GM20000 (cell line): Measurements from ENCODE around the gene LIF.

ENCODE experiments used
- DNase-seq: peaks from one replicate; pipeline ENCODE4 v3.0.0; 2012; ENCODE audit warnings: low spot score
- TF ChIP-seq, protein P1 (sequence below): IDR thresholded peaks from 2 replicates; pipeline ENCODE4 v1.5.1; 2012; ENCODE audit warnings: mild to moderate bottlenecking, control low read depth; ENCODE audit errors: extremely low read depth, missing control alignments

Gene LIF

DNA sequence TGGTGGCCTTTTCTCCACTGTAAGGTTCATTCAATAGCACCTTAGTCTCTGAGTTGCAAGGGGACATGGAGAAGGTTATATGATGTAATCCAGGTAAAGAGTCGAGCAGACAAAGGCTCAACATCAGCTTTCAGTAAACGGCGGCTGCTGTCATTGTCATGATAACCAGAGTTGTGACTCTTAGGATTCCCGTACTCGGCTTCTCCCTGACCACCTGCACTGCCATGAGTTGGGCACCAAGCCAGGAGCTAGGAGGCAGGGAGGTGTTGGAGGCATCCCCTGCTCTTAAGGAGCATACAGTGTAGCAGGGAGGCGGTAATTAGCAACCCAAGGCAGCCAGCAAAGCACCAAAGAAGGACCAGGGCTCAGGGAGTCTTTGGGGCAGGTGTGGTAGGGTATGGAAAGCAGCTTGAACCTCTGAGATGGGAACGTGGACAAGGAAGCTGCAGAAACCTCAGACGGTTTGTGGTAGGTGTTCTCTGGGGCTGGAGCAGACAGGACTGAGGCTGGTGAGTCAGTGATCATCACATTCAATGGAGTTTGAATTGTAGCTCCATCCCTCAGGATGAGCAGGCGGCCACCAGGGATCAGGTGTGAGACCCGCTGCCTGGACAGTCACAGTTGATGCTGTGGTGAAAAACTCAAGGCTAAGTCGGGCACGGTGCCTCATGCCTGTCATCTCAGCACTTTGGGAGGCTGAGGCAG, 31.7 kb downstream of the LIF start:
- TF ChIP-seq, protein P1, sequence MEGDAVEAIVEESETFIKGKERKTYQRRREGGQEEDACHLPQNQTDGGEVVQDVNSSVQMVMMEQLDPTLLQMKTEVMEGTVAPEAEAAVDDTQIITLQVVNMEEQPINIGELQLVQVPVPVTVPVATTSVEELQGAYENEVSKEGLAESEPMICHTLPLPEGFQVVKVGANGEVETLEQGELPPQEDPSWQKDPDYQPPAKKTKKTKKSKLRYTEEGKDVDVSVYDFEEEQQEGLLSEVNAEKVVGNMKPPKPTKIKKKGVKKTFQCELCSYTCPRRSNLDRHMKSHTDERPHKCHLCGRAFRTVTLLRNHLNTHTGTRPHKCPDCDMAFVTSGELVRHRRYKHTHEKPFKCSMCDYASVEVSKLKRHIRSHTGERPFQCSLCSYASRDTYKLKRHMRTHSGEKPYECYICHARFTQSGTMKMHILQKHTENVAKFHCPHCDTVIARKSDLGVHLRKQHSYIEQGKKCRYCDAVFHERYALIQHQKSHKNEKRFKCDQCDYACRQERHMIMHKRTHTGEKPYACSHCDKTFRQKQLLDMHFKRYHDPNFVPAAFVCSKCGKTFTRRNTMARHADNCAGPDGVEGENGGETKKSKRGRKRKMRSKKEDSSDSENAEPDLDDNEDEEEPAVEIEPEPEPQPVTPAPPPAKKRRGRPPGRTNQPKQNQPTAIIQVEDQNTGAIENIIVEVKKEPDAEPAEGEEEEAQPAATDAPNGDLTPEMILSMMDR = no peak
- no peak for DNase-seq

- DNase-seq = no peak
- TF ChIP-seq, protein P1 = no peak
These were observed 33.5 kb downstream of the LIF start for GRCh38 chr22:30212996-30213441.

- TF ChIP-seq, protein P1 = no peak
- DNase-seq = no peak
These were observed 34.1 kb downstream of the LIF start for GRCh38 chr22:30212363-30212995.

GRCh38 chr22:30211124-30211820, 35.3 kb downstream of the LIF start:
- DNase-seq = no peak

GRCh38 chr22:30210235-30210909, 36.2 kb downstream of the LIF start:
- TF ChIP-seq, protein P1 = no peak
- DNase-seq = no peak

More at GRCh38 chr22:30211124-30211820, 35.3 kb downstream of the LIF start:
- TF ChIP-seq, protein P1 = no peak

GRCh38 chr22:30209642-30210041, 36.9 kb downstream of the LIF start:
- TF ChIP-seq, protein P1 = no peak
- DNase-seq = no peak
